Gastroesophageal sphincter (tissue), 3 donors: ENCODE measurements around the gene PFN4.

Experiments
- CTCF ChIP-seq, 4 experiments: fragments of 200-600 bp in 2 of 4; fragments of 450-650 bp in 2 of 4; sonication (generic) in 1 of 4; IDR thresholded peaks; one replicate each; pipeline ENCODE4 v1.5.1; 2017 to 2019; ENCODE audit warnings: antibody characterized with exemption in 4 of 4, mild to moderate bottlenecking in 2 of 4, moderate library complexity in 2 of 4
- EP300 ChIP-seq: sonication (generic); formaldehyde crosslinking; IDR thresholded peaks from one replicate; pipeline ENCODE4 v1.6.1; 2017; ENCODE audit warnings: antibody characterized with exemption, mild to moderate bottlenecking
- POLR2A ChIP-seq, 2 donors: fragments of 450-650 bp; IDR thresholded peaks; one replicate each; pipeline ENCODE4 v1.6.1; 2017; ENCODE audit warnings: antibody characterized with exemption in 2 of 2, mild to moderate bottlenecking in 2 of 2, moderate library complexity in 1 of 2
- POLR2AphosphoS5 ChIP-seq: sonication (generic); formaldehyde crosslinking; IDR thresholded peaks from one replicate; pipeline ENCODE4 v1.6.1; 2017; ENCODE audit warnings: antibody characterized with exemption

DNA sequence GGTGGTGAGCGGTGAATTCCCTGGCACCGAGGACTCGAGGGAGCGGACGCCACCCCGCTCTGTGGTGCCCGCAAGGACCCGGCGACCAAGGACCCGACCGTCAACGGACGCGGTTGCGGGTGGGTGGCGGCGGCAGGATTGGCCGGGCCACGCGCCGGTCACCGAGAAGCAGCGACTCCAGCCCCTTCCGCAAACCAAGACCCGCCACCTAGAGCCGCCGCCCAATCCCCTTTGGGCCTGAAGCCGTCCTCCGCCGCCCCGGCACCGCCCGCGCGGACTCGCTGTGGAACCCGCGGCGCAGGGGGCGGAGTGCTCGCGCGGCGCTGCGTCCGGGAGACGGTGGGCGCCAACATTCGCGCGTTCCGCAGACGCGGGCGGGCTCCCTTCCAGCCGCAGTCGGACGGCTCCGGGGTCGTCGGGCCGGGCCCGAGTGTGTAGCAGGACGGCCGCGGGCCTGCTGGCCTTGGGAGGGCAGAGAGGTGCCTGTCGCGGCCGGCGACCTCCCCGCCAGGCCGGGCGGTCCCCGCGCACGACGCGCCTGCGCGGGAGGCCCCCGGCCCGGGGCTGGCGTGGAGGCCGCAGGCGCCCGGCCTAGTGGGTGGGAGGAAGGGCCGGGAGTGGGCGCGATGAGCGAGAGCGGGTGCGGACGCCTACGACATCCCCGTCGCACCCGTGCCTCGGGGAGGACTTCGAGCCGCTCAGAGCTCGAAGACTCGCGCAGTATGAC, at the start of gene PFN4, which contains the start of gene FAM228B:
- peak; percentile 82 to 87 for TF ChIP-seq POLR2A (IDR thresholded peaks at IDR 0.05)
- TF ChIP-seq CTCF (IDR thresholded peaks at IDR 0.05) = no peak
- TF ChIP-seq EP300 = no peak
- TF ChIP-seq POLR2AphosphoS5 = peak; percentile 49
